EL (cell line): ENCODE results near the gene ATP13A3.
A peak's percentile ranks its signal among the peaks of the same experiment; 100 is the strongest.
"Not testable (repeated sequence)": the region's sequence is repeated elsewhere in the genome, so short reads cannot be mapped to it uniquely, and the experiment has no call there.

ENCODE experiments used
- DNase-seq: peaks from one replicate; pipeline ENCODE4 v3.0.0-alpha.2; 2016

The ATP13A3 gene

DNA sequence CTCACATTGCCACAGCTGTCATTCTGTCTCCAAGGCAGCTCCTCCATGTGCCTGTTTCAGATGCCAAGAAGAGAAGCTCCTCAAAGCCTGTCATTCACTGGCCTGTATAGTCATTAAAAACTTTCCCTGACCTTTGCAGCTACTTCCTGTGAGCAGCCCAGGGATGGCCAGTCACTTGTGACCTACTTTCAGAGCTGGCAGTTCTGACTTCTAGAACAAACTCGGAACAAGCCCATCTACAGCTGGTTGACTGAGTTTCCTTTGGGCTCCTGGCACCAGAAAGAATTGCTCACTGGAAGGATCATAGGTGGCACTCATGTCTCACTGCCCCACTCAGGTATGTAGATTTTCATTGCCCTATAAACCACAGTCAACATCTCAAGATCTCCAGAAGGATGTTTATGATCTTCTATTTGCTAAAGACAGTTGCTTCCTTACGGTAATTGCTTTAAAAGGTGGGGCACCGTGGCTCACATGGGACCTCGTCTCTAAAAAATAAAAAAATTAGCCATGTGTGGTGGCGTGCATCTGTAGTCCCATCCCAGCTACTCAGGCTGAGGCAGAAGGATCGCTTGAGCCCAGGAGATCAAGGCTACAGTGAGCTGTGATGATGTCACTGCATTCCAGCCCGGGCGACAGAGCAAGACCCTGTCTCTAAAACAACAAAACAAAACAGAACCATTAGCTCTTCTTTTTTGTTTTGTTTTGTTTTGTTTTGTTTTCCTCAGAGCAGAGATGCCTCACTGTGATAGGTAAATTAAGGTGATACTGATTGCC is 11.2 kb upstream of the ATP13A3 start:
- no peak for DNase-seq

DNA sequence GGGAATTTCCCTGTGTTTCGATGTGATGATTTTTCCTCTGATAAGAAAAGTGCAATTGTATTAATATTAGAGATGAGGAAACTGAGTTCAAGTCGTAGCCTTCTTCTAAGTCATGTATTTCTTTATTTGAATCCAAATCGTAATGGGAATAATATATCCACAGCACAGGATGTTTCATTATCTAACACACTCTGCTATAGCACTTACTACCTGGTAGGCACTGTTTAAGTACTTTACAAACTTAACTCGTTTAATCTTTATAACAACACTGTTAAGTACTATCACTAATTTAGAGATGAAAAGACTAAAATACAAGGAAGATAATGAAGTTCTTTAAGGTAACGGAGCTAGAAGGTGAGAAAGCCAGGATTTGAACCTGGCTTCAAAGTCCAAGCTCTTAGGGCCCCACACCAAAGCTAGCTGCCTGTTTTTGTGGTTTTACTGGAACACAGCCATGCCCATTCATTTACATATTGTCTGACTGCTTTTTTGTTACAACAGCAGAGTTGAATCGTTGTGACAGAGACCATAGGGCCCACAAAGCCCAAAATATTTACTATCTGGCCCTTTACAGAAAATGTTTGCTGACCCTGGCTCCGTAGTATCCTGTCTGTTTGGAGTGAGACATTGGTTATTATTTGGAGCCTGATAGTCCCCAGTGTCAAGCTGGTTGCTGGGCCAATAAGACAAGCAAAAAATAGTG is 9.6 kb upstream of the ATP13A3 start:
- DNase-seq = no peak

GRCh38 chr3:194494951-194495374 is 8.2 kb upstream of the ATP13A3 start:
- DNase-seq = no peak

GRCh38 chr3:194493995-194494927 is 7.5 kb upstream of the ATP13A3 start:
- DNase-seq = peak; percentile 90

DNA sequence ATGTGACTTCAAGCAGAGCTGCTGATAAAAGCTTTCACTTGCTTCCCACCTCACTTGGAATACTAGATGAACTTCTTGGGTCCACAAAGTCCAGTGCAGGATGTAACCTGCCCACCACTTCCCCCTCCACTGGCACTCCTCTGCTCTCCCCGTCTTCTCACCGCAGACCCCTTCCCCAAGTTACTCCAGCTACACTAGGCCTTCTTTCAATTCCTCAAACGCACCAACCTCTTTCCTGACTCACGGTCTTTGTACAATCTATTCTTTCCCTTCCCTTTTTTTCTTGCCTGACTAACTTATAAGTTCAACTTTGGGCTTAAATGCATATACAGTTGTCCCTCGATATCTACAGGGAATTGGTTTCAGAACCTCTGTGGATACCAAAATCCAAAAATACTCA is 5.2 kb upstream of the ATP13A3 start:
- no peak for DNase-seq

DNA sequence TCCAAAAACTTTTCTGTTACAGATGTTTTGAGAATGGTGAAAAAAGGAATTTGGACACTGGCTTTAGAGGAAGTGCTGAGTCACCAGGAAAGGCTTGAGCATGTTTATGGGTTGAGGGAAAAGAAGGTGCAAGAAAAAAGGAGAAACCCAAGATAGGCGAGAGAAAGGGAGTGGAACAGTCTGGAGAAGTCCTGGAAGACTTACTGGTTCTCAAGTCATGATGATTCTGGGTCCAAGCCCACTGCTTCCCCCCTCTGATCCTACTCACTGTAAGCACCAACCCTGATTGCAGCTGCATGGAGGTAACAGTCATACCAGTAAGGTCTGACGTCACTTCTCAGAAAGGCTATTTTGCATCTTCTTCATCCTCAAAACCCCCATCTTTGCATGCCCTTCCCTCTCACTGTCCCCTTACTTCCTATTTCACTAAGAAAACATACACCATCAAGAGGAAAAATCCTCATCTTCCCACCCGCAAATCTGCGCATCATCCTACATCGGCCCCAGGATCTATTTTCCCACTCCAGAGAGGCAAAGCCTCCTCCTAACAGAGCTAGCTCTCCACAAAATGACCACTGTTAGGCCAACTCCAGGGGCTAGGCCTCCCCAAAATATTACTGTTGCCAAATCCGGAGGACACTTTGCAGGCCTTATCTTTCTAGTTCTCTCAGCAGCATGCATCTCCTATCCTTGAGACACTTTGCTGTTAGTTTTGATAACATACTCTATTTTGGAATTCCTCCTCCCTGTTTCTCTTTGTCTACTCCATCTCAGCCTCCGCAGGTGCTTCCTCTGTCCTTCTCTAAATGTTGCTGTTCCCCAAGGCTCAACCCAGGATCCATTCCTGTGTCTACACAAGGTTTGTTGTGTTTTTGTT is 3.2 kb upstream of the ATP13A3 start:
- peak; percentile 51 for DNase-seq

DNA sequence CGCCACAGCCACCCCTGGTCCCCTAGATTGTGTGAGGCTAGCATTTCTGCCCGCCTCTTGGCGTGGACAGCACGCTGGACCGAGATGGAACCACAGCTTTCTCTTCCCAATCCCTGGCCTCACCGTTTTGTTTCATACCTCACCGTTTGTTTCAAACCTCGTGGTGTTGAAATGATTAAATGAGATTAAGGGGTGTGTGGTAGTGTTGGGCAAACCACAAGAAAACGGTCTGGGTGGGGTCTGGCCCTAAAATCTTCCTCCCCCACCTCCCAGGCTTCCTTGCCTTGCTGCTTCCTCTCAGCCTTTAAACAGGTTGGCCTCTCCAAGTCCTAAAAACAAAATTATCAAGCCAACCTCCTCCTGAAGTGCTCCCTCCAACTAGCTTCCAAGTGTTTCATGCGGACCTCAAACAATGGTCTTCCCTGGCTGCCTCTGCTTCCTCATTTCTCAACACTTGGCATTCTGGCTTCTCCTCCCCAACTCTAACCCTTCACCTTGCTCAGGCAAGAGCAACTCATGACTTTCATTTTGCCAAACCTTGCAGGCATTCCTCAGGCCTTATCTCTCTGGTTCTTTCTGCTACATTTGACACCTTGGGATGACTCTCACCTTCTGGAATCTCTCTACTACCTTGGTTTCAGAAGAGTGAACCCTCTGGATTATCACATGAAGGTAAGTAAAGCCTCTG is 1.4 kb upstream of the ATP13A3 start:
- DNase-seq = no peak

DNA sequence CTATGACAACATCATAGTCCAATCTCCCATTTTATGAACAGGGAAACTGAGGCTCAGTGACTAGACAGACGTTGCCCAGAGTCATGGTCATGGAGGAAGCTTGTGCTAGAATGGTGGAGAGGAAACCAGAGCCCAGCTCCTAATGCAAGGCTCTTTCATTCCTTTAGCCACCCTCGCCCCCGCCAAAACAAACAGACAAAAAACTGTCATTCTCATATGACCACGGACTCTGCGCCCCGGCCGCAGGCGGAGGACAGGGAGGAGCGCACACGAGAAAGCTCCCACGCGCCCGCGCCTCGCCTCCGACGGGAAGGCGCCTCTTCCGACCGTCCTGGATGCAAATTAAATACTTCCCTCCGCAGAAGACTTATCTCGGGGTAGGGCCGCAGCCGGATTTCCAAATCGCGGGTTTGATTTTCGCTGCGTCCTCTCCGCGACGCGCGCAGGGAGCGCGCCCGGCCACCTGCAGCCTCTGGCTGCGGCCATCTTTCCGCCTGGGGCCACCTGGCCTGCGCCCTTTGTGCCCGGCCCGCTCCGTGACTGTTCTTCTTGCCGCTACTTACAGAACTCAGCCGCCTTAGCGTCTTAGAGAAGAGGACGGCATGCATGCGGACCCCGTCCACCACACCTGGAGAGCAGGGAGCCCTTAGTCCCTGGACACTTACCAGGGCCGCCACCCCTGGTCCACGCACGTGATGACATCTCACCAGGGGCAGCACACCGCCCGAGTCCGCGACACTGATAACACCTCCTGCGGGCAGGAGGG is 670 bp upstream of the ATP13A3 start:
- peak; percentile 56 for DNase-seq

- peak; percentile 50 for DNase-seq
Measured at GRCh38 chr3:194485881-194486539, 792 bp downstream of the ATP13A3 start.

DNA sequence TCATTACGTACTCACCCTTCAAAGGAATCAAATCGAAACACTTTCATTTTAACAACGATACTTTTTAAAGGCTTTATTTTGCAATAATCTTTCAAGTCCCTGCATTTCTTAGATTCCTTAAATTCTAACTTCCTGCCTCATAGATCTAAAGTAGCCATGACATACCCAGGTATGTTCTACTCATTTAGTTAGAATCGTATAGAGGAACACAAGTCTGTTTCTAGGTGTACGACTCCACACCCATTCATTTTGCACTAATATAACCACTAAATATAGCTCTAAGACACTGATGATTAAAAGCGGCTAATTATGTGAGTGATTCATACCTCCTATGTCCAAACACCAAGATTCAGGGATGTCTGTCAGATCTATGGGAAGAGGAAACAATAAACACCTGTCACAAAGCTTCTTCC is 1.3 kb downstream of the ATP13A3 start:
- peak; percentile 71 for DNase-seq

- no peak for DNase-seq
Measured at GRCh38 chr3:194484614-194485013, 2.2 kb downstream of the ATP13A3 start.

DNA sequence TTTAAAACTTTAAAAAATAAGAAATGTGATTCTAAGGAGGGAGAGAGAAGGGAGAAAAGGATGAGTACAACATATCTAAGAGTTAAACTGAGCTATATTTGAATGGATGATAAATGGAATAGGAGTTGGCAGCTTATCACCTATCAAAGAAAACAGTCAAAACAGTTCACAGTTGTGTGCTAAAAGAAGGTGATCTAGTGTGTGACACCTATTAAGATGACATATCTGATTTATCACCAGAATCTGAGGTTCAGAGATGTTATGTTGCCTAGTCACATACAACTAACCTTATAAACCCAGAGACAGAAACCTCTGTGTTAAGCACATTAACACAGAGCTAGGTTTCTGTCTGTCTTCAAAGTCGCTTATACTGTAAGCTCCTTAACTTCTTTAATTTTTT is 3.0 kb downstream of the ATP13A3 start:
- no peak for DNase-seq

GRCh38 chr3:194482830-194483229 is 4.0 kb downstream of the ATP13A3 start:
- not testable (repeated sequence) for DNase-seq

DNA sequence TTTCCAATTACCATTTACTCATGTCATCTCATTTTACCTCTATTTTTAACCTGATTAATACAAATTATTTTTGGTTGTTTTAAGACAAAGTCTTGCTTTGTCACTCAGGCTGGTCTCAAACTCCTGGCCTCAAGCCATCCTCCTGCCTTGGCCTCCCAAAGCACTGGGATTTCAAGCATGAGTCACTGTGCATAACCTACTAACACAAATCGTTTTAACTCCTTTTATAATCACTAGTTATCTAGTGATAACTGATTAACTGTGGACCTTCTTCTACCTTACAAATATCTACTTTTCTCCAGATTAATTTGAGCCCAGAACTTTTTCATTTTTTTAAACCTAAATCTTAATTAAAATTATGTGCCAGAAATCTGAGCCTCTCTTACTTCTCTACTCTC is 4.6 kb downstream of the ATP13A3 start:
- DNase-seq = peak; percentile 41

GRCh38 chr3:194481525-194482195 is 5.1 kb downstream of the ATP13A3 start:
- DNase-seq = no peak

DNA sequence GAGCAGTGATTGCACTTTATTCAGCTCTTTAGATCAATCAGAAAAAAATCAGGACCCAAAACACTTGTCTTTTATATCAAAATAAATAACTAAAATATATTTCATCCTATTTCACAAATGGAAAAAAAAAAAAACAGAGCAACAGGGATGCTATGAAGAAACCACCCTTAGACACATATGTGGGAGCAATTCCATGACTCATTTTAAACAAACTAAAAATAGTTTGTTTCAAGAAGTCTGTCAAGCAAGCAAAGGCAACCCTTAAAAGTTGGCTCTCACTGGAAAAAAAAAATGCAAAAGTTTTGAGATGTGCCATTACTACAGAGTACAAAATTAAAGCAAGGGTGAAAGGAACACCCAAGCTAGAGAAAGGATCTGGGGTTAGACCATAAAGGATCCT is 5.7 kb downstream of the ATP13A3 start:
- DNase-seq = peak; percentile 72

DNA sequence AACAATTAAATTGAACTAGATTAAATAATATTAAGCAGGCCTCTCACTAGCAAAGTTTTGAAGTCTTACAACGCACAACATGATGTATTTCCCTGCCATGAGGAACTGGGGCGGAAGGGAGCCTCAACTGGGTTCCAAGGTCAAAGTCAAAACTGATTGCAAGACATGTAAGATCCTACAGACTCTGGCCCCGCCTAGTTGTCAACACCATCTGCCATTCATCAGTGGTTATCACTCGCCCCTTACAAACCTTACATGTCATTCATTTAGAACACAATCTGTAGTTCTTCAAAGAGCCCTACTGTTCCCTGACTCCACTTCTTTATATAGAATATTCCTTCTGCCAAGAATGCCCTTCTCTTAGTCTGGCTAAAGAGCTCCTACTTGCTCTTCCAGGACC is 10.0 kb downstream of the ATP13A3 start:
- DNase-seq = no peak

DNA sequence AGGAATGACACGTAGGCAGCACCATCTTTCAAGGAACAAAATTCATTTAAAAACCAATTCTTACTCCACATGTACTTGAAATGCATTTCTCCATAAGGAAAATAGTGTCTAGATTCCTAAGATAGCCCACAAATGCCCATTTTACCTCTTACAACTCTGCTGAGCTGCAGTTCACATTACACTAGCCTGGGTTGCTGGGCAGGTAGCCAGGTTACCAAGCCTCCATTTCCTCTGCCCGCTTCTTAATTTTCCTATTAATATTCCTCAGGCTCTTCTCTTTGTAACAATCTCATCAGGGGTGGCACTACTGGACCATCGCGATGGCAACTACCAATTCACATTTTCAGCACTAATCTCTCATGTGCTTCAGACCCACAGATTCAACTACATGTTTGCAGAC is 10.8 kb downstream of the ATP13A3 start:
- no peak for DNase-seq

GRCh38 chr3:194475138-194475932 is 11.5 kb downstream of the ATP13A3 start:
- no peak for DNase-seq
